ENCODE results near the gene PRF1.

DNA sequence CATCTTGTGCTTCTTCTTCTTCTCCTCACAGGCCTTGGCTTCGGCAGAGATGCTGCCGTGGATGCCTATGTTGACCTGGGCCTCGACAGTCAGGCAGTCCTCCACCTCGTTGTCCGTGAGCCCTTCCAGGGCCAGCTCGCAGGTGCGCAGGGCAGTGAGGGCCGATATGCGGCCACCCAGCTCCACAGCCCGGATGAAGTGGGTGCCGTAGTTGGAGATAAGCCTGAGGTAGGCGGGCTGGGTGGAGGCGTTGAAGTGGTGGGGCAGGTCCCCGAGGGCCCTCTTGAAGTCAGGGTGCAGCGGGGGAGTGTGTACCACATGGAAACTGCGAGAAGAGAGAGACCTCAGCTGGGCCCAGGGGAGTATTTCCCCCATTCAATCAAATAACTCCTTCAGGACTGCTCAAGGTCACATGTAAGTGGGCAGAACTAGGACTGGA lies 3.7 kb downstream of the PRF1 start:
- TF ChIP-seq, protein P1, sequence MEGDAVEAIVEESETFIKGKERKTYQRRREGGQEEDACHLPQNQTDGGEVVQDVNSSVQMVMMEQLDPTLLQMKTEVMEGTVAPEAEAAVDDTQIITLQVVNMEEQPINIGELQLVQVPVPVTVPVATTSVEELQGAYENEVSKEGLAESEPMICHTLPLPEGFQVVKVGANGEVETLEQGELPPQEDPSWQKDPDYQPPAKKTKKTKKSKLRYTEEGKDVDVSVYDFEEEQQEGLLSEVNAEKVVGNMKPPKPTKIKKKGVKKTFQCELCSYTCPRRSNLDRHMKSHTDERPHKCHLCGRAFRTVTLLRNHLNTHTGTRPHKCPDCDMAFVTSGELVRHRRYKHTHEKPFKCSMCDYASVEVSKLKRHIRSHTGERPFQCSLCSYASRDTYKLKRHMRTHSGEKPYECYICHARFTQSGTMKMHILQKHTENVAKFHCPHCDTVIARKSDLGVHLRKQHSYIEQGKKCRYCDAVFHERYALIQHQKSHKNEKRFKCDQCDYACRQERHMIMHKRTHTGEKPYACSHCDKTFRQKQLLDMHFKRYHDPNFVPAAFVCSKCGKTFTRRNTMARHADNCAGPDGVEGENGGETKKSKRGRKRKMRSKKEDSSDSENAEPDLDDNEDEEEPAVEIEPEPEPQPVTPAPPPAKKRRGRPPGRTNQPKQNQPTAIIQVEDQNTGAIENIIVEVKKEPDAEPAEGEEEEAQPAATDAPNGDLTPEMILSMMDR (optimal IDR thresholded peaks at IDR 0.05 in 1 of 3, IDR thresholded peaks at IDR 0.05 in 1 of 3, conservative IDR thresholded peaks at IDR 0.05 in 1 of 3; ENCODE audit: extremely low read depth in 1 of 3, insufficient read depth in 2 of 3, low read length in 3 of 3) = no peak
- TF ChIP-seq EZH2 (IDR thresholded peaks at IDR 0.05; ENCODE audit: low read length) = no peak

Measured in keratinocyte (primary cell).